Measurements from ENCODE around the gene IQGAP2.

Gene IQGAP2

DNA sequence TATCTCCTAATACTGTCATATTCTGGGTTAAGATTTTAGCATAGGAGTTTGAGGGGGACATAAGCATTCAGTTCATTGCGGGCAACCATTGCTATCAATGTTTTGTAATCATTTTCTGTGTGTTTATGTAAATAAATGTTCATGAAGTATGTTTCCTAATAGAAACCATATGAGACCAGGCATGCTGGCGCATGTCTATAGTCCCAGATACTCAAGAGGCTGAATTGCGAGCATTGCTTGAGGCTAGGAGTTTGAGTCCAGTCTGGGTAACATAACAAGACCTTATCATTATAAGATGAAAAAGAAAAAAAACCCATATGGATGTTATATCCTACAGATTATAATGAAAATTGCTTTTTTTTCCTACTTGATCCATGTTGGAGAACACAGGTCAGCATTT is 129.0 kb downstream of the IQGAP2 start:
- no peak for TF ChIP-seq CTCF (IDR thresholded peaks at IDR 0.05; ENCODE audit: borderline replicate concordance, insufficient read depth, low read depth, low read length)
- H3K4me3 ChIP-seq (ENCODE audit: low read depth, low read length) = no peak overlapping the region

DNA sequence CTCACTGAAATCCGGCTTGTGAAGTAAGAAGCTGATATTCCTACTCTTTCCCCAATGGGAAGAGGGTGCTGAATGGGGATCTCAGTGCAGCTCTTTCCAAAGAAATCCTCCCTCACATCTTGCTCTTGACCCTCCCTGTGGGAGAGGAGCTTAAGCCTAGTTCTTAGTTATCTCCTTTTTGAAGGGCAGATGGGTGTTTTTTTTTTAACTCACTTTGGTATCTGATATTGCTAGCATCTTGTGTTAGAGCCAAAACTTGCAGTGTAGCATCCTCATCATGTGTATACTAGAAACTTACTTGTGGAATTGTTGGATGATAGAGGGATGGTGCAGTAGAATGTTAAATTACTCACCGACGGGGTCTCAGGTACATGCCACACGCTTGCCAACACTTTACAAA is 129.9 kb downstream of the IQGAP2 start:
- no peak for TF ChIP-seq CTCF (IDR thresholded peaks at IDR 0.05; ENCODE audit: borderline replicate concordance, insufficient read depth, low read depth, low read length)
- H3K4me3 ChIP-seq (ENCODE audit: low read depth, low read length) = no peak overlapping the region

- no peak for TF ChIP-seq CTCF (IDR thresholded peaks at IDR 0.05; ENCODE audit: borderline replicate concordance, insufficient read depth, low read depth, low read length)
- no peak overlapping the region for H3K4me3 ChIP-seq (ENCODE audit: low read depth, low read length)
Measured at GRCh38 chr5:76535577-76535976, 132.5 kb downstream of the IQGAP2 start.

- H3K4me3 ChIP-seq (ENCODE audit: low read depth, low read length) = no peak overlapping the region
- no peak for TF ChIP-seq CTCF (IDR thresholded peaks at IDR 0.05; ENCODE audit: borderline replicate concordance, insufficient read depth, low read depth, low read length)
Measured at GRCh38 chr5:76537073-76537543, 134.0 kb downstream of the IQGAP2 start.

DNA sequence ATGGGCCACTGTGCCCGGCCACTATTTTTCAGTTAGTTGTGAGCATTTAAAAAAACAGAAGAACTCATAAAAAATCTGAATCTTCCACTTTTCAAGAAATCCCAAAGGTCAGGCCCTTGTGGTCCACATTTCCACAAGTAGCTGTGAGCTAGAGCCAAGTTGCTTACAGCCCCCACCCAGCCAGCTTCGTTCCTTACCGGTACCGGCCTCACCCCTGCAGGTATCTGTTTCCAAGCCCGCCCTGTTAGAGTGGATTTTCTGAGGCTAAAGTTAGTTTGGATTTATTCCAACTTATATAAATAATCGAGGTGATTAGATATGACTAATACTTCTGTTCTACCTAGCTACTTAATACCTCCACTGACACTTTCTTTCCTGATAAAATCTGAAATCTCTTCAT is 139.2 kb downstream of the IQGAP2 start:
- no peak overlapping the region for H3K4me3 ChIP-seq (ENCODE audit: low read depth, low read length)
- no peak for TF ChIP-seq CTCF (IDR thresholded peaks at IDR 0.05; ENCODE audit: borderline replicate concordance, insufficient read depth, low read depth, low read length)

GRCh38 chr5:76542887-76543690 is 140.0 kb downstream of the IQGAP2 start:
- no peak overlapping the region for H3K4me3 ChIP-seq (ENCODE audit: low read depth, low read length)
- TF ChIP-seq CTCF (IDR thresholded peaks at IDR 0.05; ENCODE audit: borderline replicate concordance, insufficient read depth, low read depth, low read length) = no peak

DNA sequence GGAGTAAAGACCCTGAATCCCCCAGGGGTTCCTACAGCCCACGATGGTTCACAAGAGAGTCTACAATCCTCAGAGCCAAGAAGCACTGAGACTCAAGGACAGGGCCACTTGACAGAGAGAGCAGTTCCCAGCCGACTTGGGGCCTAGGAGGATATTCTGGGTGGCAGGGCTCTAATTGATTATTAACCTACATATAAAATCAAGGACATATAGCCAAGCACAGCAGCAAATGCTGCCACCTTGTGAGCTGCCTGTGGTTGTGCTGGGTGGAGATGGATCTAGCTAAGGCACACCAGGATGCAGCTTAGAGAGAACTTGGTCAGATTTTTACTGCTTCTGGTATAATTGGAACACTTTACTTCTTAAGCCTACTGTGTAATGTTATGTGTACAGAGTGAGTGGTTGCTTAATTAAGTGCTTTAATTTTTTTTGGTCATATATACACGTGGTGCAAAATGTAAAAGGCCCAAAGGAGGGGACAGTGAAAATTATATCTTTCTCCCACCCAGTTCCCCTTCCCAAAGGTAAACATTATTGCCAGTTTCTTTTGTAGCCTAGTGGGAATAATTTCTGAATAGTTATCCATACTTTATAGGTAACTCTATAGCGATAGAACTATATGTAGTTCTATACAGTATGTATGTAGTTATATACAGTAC is 141.3 kb downstream of the IQGAP2 start:
- TF ChIP-seq CTCF (IDR thresholded peaks at IDR 0.05; ENCODE audit: borderline replicate concordance, insufficient read depth, low read depth, low read length) = peak; percentile 61
- H3K4me3 ChIP-seq (ENCODE audit: low read depth, low read length) = no peak overlapping the region

Data from GM12875 (cell line).